BJ (cell line): Measurements from ENCODE around the gene RASA2. TPM values are rescaled to one million over a fixed set of nuclear protein-coding genes. Genes with fewer than 3 reads are reported as not detected.
A peak's percentile ranks its signal among the peaks of the same experiment; 100 is the strongest.

Source experiments
- CTCF ChIA-PET: fragments of 350-600 bp; formaldehyde crosslinking; extraction: SDS; loops from one replicate; lab custom pipeline; 2021; ENCODE audit warnings: antibody characterized with exemption, inconsistent platforms; lab: Yijun Ruan, JAX
- POLR2A ChIA-PET: fragments of 300-600 bp; sonication (Branson Sonifier 250); formaldehyde crosslinking; extraction: SDS; loops from one replicate; lab custom pipeline; 2021; ENCODE audit warnings: antibody characterized with exemption; lab: Charles Lee
- DNase-seq: peaks from one replicate; pipeline ENCODE4 v3.0.0-alpha.2; 2011; ENCODE audit warnings: low read depth
- H3K27me3 ChIP-seq: 2 replicates; pipeline ENCODE4 v1.6.0; 2011; ENCODE audit warnings: low read length; ENCODE audit not compliant: control insufficient read depth, insufficient read depth
- H3K36me3 ChIP-seq: 2 replicates; pipeline ENCODE4 v1.5.1; 2011; ENCODE audit warnings: low read length; ENCODE audit not compliant: control insufficient read depth, insufficient read depth
- H3K4me3 ChIP-seq: 2 replicates; pipeline ENCODE4 v1.5.1; 2011; ENCODE audit warnings: low read depth, mild to moderate bottlenecking, control low read depth, low read length
- polyA plus RNA-seq: library from polyadenylated mRNA; depleted of rRNA; stranded (reverse); fragments of >200 nt; gene quantifications from 2 replicates; pipeline ENCODE4 v1.2.3, GENCODE V29; 2011
- TF ChIP-seq, protein P1 (sequence below): IDR thresholded peaks from 2 replicates; pipeline ENCODE4 v1.5.1; 2011; ENCODE audit warnings: low read depth, mild to moderate bottlenecking, control low read depth, inconsistent platforms, low read length, moderate library complexity; ENCODE audit not compliant: insufficient read depth

The RASA2 gene
- polyA plus RNA-seq, 1 experiment = 5.6 TPM

GRCh38 chr3:141575879-141576743 lies 89.3 kb downstream of the RASA2 start:
- no peak for DNase-seq
- TF ChIP-seq, protein P1, sequence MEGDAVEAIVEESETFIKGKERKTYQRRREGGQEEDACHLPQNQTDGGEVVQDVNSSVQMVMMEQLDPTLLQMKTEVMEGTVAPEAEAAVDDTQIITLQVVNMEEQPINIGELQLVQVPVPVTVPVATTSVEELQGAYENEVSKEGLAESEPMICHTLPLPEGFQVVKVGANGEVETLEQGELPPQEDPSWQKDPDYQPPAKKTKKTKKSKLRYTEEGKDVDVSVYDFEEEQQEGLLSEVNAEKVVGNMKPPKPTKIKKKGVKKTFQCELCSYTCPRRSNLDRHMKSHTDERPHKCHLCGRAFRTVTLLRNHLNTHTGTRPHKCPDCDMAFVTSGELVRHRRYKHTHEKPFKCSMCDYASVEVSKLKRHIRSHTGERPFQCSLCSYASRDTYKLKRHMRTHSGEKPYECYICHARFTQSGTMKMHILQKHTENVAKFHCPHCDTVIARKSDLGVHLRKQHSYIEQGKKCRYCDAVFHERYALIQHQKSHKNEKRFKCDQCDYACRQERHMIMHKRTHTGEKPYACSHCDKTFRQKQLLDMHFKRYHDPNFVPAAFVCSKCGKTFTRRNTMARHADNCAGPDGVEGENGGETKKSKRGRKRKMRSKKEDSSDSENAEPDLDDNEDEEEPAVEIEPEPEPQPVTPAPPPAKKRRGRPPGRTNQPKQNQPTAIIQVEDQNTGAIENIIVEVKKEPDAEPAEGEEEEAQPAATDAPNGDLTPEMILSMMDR = peak; percentile 55
- POLR2A ChIA-PET = no interaction called here
- H3K4me3 ChIP-seq = no peak overlapping the region
- peaks cover 3% of the 10 kb centered on the region for H3K36me3 ChIP-seq
- no peaks in the 10 kb centered on the region for H3K27me3 ChIP-seq
- CTCF ChIA-PET = interaction anchor here (0.9 to 1.8 kb wide), 6 partner anchors 11 to 342 kb away, joined by 3 to 6 read pairs (median 3); partner anchors contain the start of gene ATP1B3

DNA sequence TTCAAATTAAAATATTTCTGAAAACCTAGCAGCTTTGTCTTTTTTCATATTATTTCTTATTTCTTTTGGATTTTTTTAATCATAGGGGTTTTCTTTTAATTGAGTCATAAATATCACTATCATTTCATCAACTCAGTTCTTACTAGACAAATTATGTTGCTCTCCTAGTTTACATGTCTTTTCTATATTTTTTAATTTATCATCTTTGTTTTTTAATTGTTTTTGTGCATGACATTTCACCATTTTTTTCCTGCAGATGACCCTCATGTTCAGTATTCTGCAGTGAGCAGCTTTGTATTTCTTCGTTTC lies 89.9 kb downstream of the RASA2 start:
- Histone ChIP-seq H3K4me3 (no peak overlapping the region), H3K36me3 (peaks cover 5% of the 10 kb centered on the region), H3K27me3 (no peaks in the 10 kb centered on the region)
- POLR2A ChIA-PET = no interaction called here
- CTCF ChIA-PET = interaction anchor here (0.7 to 1.3 kb wide), 6 partner anchors 11 to 341 kb away, joined by 3 to 5 read pairs (median 3); partner anchors contain the start of gene ATP1B3
- DNase-seq = no peak
- TF ChIP-seq, protein P1 = no peak

GRCh38 chr3:141578202-141578973 lies 91.6 kb downstream of the RASA2 start:
- TF ChIP-seq, protein P1 = no peak
- H3K36me3 ChIP-seq = peaks cover 5% of the 10 kb centered on the region

GRCh38 chr3:141594357-141594756 lies 107.5 kb downstream of the RASA2 start:
- Histone ChIP-seq H3K4me3 (no peak overlapping the region), H3K36me3 (peaks cover 4% of the 10 kb centered on the region; the same call in 1 of the 2 replicates), H3K27me3 (no peaks in the 10 kb centered on the region)
- ChIA-PET POLR2A (no interaction called here), CTCF (no interaction called here)
- TF ChIP-seq, protein P1 = no peak
- DNase-seq = no peak

More at GRCh38 chr3:141578202-141578973, 91.6 kb downstream of the RASA2 start:
- H3K4me3 ChIP-seq = no peak overlapping the region
- ChIA-PET CTCF (interaction anchor here (0.6 to 1.2 kb wide), 3 partner anchors 118 to 387 kb away, joined by 3 read pairs; no protein-coding TSS in a partner anchor), POLR2A (no interaction called here)
- H3K27me3 ChIP-seq = no peaks in the 10 kb centered on the region
- DNase-seq = no peak

DNA sequence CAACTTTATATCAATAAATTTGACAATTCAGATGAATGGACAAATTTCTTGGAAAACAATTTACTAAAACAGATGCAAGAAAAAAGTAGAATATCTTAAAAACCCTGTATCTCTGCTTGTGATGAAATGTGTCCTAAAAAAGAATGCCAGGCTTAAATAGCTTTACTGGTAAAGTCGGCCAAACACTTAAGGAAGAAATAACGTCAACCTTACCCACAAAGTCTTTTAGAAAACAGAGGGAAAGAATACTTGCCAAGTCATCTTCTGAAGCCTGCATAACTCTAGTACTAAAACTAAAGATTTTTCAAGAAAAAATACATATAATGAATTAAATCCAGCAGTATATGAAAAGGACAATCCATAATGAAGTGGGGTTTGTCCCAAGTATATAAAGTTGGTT lies 111.1 kb downstream of the RASA2 start:
- no peak overlapping the region for H3K4me3 ChIP-seq
- no peaks in the 10 kb centered on the region for H3K27me3 ChIP-seq
- ChIA-PET POLR2A (no interaction called here), CTCF (interaction anchor here (0.6 to 0.8 kb wide), 2 partner anchors 37 to 643 kb away, joined by 3 read pairs; no protein-coding TSS in a partner anchor)
- no peak for DNase-seq
- TF ChIP-seq, protein P1 = no peak
- peaks cover 7% of the 10 kb centered on the region for H3K36me3 ChIP-seq
